HG02870 (cell line): ENCODE results near the gene PCNX1.
A peak's percentile ranks its signal among the peaks of the same experiment; 100 is the strongest.

Experiments used
- ATAC-seq: cut with Tn5 transposase; IDR thresholded peaks from one replicate; pipeline ENCODE4 v1.9.1; 2021; ENCODE audit warnings: mild to moderate bottlenecking, moderate library complexity; ENCODE audit not compliant: unreplicated experiment

The PCNX1 gene

DNA sequence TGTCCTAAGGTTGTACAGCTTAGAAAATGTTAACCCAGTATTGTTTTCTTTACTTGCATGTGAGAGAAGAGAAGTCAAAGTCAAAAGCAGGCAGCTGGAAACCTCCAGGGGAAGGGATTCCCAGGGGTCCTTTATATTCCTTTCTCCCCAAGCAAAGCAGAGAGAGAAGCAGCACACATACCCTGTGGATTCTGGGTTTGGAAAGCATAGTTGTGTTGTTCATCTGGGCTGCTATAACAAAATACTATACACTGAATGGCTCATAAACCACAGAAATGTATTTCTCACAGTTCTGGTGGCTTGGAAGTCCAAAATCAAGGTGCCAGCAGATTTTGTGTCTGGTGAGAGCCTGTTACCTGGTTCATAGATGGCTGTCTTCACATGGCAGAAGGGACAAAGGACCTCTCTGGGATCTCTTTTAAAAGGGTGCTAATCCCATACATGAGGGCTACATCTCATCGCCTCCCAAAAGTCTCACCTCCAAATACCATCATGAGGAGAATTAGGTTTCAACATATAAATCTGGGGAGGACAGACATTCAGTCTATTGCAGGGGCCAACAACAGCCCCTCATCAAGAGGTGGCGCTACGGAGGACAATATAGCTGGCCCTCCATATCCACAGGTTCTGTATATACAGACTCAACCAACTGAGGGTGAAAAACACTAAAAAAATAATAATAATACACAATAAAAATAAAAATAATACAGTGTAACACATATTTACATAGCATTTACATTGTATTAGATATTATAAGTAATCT lies 19.3 kb upstream of the PCNX1 start:
- ATAC-seq = no peak

DNA sequence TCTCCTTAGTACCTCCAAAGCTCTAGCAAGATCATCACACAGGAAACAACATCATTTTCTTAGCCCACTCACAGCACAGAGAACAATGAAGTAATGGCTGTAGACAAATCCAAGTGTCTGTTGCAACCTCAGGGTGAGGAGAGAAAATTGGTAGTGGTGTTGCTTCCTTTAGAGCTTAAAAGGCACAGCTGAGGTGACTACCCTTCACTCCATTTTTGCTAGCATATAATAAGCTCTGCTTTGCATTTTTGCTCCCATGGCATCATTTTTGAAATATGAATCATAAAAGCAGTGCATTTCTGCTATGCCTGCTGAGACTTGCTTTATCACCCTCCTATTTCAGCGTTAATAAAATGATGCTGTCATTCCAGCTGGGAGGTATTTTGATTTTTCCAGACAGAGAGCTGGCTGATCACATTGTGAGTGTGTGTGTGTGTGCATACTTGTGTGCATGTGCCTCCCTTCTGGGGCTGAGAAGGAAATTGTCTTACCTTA lies 18.5 kb upstream of the PCNX1 start:
- ATAC-seq = no peak

DNA sequence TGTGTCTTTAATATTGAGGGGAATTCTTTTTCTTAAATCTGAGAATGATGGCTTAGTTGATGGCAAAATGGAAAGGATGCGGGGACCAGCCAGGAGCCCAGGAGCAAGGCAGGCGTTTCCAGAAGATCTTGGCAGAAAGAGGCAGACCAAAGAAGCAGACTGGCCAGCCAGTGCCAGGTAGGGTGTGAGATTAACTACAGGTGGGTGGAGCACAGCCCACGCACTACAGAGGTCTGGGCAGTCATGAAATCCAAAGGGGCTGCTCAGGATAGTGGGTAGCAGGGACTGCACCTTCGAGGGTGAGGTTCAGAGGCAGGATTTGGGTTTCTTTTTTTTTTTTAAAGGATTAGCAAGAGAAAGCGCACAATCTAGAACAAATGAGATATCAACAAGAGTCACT lies 17.7 kb upstream of the PCNX1 start:
- no peak for ATAC-seq

DNA sequence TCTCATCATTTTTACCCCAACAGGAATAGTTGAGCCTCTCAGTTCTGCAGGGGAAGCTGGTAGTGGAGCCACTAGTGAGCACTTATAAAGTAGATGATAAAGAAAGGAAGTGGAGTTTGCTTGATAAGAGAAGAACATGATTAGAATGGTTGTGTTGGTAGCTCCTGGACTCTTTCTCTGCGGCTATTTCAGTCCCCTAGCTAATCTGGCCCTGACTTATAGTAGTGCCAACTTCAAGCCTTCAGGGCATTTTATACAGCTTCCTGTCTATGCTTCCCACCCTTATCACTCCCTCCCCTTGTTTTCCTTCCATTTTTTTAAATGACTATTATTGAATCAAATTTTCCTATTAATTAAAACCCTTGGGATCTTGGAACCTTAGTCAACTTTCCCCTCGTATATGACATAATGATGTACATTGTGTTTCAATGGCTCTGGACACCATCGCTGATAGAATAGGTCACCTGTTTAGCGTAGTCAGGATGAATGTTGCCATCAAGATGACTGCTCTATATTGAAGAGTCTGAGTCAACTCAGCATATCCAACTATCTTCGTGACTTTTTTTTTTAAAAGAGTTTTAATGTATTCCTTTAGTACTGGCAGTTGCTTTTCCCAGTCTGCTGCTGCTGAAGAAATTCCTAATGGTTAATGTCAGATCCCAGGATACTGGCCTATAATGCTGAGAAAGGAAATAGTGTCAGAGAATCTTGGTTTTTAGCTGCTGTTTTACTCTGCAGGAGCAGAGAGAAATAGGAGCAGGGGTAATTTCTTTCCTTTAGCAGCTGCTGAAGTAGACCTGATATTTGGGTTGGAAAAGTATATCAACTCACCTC lies 16.2 kb upstream of the PCNX1 start:
- ATAC-seq = no peak

DNA sequence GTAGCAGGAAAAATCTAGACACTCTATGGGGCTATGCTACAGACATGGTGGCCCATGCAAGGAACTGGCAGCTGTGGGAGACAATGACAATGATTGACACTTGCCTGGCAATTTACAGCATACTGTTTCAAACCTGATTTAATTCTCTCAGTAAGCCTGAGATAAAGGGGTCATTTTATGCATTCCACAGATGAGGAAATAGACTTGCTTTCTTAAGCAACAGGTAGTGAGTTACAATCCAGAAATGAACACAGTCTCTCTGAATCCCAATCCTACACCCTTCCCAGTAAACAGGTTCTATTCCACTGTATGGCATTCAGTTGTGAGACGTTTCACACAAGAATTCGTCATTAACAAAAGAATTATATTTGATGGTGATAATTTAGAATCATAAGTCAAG lies 15.5 kb upstream of the PCNX1 start:
- no peak for ATAC-seq

DNA sequence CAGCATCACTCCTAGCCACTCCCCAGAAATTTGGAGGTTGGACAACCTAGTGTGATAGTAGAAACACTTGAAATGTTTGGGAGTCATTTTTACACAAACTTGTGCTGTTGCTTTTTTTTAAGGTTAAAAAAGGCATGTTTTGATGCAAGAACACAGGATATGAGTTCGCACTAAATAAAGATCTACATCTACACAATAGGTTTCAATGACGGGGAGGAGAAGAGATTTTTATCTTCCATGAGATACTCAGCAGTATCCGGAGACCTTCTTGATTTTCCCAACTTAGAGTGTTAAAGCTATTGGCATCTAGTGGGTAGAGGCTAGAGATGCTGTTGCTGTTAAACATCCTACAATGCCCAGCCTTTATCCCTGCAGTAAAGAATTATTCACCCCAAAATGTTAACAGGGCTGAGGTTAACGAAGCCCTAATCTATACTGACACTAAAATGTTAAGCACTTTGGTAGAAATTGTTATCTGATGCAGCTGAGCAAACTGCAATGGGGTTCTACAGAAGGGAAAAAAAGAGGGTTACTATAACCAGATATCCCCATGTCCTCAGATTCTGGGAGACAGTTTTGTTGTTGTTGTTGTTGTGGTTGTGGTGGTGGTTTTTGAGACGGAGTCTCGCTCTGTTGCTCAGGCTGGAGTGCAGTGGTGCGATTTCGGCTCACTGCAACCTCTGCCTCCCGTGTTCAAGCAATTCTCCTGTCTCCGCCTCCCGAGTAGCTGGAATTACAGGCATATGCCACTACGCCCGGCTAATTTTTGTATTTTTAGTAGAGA lies 14.0 kb upstream of the PCNX1 start:
- ATAC-seq = no peak

DNA sequence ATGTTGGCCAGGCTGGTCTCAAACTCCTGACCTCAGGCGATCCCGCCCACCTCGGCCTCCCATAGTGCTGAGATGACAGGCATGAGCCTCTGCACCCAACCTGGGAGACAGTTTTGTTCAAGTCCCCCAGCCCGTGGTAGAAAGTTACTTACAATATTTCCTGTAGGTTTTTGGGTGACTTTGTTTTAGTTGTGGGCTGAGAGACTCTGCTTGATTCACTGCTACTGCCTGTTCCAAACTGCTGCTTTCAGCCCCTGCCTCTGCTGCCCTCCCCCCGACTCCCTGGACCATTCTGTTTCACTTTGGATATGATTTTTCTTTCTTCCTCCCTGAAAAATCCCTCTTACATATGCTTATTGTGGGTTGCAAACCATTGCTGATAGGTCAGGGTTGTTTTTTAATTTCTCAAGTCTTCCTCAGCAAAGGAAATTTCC lies 13.4 kb upstream of the PCNX1 start:
- ATAC-seq = peak; percentile 49

DNA sequence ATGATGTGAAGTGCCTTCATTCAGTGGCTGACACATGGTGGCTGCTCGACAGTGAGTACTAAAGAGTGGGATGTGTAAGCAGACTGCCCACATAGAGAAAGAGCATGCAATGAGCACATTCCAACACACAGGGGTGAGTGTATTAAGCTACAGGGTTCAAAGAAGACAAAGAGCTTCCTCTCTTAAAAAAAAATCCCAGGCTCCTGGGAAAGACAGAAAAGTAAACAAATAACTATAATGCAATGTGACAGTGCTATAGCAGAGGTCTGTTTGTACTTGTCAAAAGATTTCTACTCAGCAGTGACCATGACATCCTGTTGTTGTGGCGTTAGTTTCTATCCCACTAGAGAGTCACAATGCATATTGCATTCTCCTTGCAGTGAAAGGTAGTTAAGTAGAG lies 12.4 kb upstream of the PCNX1 start:
- ATAC-seq = no peak

DNA sequence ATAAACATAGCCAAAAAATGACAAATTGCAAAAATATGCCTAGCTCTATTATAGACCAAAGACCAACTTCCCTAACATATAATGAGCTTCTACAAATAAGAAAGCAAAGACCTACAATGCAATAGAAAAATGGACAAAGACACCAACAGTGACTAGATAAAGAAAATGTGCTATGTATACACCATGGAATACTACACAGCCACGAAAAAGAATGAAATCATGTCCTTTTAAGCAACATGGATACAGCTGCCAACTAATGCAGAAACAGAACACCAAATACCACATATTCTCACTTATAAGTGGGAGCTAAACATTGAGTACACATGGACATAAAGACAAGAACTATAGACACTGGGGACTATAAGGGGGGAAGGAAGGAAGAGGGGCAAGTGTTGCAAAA lies 10.9 kb upstream of the PCNX1 start:
- ATAC-seq = no peak

DNA sequence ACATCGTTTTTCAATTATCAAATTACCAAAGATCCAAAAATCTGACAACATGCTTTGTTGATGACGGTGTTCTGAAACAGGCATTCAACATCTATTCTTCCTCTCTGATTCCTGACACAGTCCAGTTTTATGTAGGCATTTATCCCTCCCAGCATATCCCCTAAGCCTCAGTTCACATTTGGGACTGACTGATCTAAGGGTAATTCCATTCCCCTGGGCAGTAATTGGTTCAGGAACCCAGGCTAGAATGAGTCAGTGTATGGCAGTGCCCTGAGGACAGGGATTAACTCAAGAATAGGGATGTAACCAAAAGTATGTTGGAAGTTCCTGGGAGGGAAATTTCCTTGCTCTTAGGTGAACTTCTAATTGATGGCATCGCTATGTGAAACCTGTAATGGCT lies 10.3 kb upstream of the PCNX1 start:
- ATAC-seq = no peak

DNA sequence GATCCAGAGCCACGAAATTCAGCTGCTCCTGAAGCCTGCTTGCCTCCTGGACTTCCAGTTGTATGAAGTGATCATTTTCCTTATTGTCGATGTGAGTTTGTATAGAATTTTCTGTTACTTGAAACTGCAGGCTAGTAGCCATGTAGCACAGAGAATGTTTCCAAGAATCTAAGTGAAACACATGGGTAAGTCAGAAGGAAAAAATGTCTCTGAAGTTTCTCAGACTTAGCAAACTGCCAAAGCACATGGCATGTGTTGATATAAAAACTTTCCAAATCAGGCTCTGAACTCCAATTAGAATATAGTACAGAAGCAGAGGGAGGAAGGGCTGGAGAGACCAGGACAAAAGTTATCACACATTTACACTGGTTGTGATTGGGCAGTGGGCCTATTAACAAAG lies 9.8 kb upstream of the PCNX1 start:
- no peak for ATAC-seq

DNA sequence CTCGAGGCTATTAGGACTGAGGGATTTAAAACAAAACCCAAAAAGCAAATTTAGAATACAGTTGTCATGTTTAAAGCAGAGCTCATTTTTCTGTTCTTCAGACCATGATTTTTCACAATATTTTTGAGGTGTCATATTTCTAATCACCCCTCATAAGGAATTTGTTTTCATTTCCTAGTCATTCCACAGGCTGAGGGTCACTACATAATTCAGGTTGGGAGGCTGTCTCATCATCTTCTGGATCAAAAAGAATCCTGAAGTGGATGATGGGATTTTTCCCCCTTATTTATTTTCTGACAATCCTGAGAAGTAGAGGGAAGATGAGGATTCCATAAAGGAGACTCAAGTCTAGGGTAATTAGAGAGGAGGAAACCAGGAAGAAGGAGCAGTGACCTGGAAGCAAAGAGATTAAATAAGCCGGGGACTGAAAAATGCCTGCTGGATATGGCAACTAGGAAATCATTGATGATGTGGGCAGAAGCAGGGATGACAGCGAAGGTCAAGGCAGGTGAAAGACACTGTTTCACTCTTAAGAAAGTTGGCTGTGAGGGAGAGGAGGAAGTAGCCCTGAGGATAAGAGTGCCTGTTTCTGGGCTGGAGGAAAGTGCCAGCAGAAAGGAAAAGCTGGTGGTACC lies 9.0 kb upstream of the PCNX1 start:
- no peak for ATAC-seq

DNA sequence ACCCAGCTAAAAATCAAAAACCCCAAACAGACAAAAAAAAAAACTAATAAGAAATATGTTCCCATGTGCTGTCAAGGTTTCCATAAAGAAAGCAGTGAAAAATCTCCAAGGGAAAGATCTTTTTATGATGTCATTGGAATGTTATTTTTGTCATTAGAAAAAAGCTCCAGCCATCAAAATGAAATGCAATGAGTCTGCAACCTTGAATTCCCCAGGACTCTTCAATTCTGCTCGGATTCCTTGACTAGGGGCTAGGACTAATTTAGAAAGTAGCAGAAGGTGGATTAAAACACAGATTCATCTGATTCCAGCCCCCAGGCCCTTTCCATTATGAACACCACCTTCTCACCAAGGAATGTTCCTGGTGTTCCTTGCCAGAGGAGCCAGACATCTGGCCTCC lies 6.0 kb upstream of the PCNX1 start:
- ATAC-seq = no peak

DNA sequence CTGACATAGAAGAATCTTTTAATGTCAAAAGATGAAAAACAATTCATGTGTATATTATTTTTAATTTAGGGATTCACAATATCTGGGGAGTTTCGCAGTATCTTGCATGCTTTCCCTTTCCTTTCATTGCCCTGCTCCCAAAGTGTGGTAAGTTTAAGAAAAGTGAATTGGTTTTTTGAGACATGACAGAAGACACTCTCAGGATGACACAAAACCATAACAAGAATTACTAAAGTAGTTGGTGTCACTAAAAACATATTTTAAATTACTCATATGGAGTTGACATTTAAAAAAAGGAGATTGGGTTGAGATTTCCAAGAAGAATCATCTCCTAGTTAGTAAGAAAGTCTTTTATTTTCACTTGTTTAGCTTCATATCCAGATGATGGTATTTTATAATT lies 5.1 kb upstream of the PCNX1 start:
- no peak for ATAC-seq

DNA sequence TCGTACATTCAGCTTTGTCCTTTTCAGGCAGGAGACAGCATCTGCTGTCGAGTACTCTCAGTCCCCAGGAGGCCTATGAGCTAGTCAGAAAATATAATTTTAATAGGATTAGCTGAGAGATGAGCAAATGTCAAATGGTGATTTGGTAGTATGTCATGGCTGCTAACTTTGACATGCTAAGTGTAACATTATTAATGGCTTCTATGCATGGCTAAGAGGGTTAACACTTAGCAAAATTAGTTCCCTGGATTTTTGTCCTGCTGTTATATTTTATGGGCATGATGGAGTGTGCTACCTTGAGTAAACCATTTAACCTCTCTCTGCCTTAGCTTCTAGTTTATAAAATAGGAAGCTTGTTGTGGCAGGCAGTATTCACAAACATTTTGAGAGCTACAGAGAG lies 2.9 kb upstream of the PCNX1 start:
- ATAC-seq = no peak

DNA sequence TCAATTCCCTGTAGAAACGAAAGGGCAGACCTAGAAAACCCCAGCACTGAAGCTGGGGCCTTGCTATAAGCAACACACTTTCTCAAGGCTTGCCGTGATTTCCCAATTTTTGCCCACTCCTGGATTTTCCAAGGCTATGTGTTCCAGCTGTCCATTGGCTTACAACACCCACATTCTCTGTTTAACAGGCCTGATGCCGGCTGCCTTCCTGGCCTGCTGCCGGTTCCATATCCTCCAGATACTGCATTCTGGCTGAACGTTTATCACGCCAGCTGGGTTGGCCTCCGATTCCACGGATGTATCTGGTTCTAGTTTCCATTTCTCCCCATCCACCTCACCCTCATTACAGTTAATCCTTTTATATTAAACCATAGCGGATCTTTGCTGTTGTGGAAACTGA lies 2.0 kb upstream of the PCNX1 start:
- ATAC-seq = no peak

DNA sequence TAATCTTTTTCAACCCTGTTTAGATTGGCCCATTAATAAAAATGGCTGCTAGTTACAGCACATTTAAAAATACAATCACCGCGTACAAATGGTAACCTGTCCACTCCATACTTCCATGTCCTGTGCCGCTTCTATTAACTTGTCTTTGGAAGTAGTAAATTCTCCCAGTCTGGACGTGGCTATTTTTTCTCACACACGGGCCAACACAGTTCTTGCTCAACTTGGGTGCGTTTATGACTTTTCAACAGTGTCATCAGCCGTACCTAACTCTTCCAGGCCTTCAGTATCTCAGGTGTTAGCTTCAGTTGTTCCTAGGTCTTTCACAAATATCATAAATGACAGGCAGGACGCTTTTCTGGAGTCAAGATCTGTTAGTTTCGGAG lies 475 bp upstream of the PCNX1 start:
- no peak for ATAC-seq

DNA sequence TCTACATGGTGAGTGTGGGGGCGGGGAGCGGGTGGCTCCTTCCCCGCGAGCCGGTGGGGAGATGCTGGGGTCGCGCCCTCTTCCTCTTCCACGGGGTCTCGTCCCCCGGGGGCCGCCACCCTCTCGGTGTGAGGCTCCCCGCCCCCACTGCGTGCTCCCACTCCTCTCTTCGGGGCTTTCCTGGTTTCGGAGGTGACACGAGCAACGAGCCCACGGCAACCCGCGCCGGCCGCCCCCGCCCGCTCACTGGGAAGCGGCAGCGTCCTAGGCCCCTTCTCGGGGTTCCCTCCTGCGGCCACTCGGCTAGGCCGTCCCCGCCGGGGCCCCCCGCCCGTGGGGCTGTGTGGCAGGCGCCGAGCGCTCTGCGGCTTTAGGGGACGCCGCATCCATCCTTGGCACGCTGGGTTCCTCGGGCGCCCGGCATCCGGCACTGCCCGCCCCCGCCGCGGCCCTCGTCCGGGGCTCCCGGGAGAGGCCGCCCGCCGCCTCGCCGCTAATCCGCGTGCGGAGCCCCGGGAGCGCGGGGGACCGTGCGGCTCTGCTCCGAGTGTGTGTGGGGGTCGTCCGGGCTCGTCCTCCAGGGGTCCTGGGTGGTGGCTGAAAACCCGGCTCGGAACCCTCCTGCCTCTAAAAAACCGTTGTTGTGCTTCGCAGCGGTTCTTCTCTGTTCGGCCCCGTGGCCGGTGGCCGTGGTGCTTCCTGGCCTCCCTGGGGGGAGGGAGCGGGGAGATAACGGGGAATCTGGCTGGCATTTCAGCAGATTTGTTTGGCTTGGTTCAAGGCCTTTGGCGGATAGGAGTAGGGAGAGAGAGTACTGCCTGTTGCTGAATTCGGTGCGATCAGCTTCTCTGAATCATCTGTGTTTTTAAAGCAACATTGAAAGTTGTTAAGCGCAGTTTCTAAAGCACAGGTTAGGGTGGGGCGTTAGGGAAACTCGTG lies 1.0 kb downstream of the PCNX1 start:
- peak; percentile 20 for ATAC-seq

DNA sequence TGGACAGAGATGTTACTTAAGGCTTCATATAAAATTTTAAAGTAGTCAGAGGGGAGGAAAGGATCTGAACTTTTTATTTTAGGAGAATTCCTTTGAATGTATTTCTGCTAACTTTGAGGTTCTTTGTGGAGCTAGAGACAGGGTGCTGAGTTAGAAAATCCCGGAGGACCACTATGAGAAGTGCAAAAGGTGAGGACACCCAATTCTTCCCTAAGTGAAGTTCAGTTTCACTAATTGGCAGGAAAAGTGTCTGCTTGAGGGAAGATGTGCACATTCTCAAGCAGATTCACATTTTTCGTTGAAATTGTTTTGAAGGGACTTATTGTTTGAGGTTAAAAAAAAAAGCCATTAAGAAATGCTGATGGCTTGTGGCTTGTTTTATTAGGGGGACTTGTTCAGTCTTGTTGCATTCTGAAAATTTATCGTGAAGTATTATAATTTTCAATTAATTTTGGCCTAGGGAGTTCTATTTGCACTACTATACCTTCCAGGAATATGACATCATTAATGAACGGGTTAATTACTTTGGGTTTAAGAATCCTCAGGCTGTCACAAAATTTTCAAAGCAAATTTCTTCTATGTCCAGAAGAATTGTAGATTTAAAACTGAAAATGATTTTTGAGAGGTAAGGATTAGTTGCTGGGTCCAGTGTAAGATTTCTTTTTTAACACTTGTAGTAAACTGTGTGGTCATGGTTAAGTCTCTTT lies 1.8 kb downstream of the PCNX1 start:
- ATAC-seq = no peak
